K562 (cell line): ENCODE results near the gene WDR1. TPM values are rescaled to one million over a fixed set of nuclear protein-coding genes. Genes with fewer than 3 reads are reported as not detected.

Experiments
- BHLHE40 ChIP-seq: IDR thresholded peaks from 2 replicates; pipeline ENCODE4 v1.6.1; 2011; ENCODE audit warnings: low read length, improper control_type of control experiment
- C11orf30 ChIP-seq: fragments of 450-650 bp; IDR thresholded peaks from 2 replicates; pipeline ENCODE4 v1.6.1; 2016; ENCODE audit warnings: low read depth, mild to moderate bottlenecking
- CGGBP1 ChIP-seq: fragments of 250-450 bp; sonication (Bioruptor Pico); IDR thresholded peaks from 2 replicates; pipeline ENCODE4 v1.9.0; 2021; ENCODE audit warnings: mild to moderate bottlenecking
- FOS ChIP-seq: IDR thresholded peaks from 3 replicates; pipeline ENCODE4 v1.6.1; 2011; ENCODE audit not compliant: insufficient read length; ENCODE audit errors: extremely low read depth
- FOXM1 ChIP-seq, 2 experiments: fragments of 450-650 bp in 1 of 2; sonication (generic) in 1 of 2; formaldehyde crosslinking in 1 of 2; IDR thresholded peaks; 2 replicates each; pipeline versions ENCODE4 v1.6.1 to v1.9.0; 2017 to 2022; ENCODE audit warnings: low read depth in 2 of 2, mild to moderate bottlenecking in 2 of 2, missing genetic modification reagents in 1 of 2, moderate library complexity in 1 of 2
- HIVEP1 ChIP-seq: fragments of 250-450 bp; sonication (Bioruptor Pico); IDR thresholded peaks from 2 replicates; pipeline ENCODE4 v1.4.0; 2020; ENCODE audit warnings: mild to moderate bottlenecking
- HMGN3 ChIP-seq: IDR thresholded peaks from 2 replicates; pipeline ENCODE4 v1.6.1; 2011; ENCODE audit warnings: borderline replicate concordance, low read depth, mild to moderate bottlenecking, mixed read lengths, low read length; ENCODE audit not compliant: insufficient read length; ENCODE audit errors: extremely low read depth
- KLF10 ChIP-seq: fragments of 250-450 bp; sonication (Bioruptor Pico); IDR thresholded peaks from 2 replicates; pipeline ENCODE4 v1.6.1; 2021; ENCODE audit warnings: matching md5 sums
- NRF1 ChIP-seq, 2 experiments: fragments of 450-650 bp; IDR thresholded peaks in 1 of 2; conservative IDR thresholded peaks in 1 of 2; 2 replicates each; pipeline ENCODE4 v1.6.1; 2014; ENCODE audit warnings: mild to moderate bottlenecking in 2 of 2
- TEAD1 ChIP-seq, 2 experiments: fragments of 450-650 bp in 1 of 2; sonication (generic) in 1 of 2; formaldehyde crosslinking; IDR thresholded peaks; 2 replicates each; pipeline versions ENCODE4 v1.4.0 to v1.8.0; 2020 to 2022; ENCODE audit warnings: mild to moderate bottlenecking in 2 of 2, missing genetic modification reagents in 1 of 2
- THAP7 ChIP-seq: fragments of 250-450 bp; sonication (Bioruptor Pico); IDR thresholded peaks from 2 replicates; pipeline ENCODE4 v1.5.0; 2021
- ZBTB11 ChIP-seq, 3 experiments: fragments of 200-800 bp in 1 of 3; fragments of 250-450 bp in 1 of 3; fragments of 450-650 bp in 1 of 3; sonication (Bioruptor Pico) in 1 of 3; sonication (Bioruptor generic) in 1 of 3; formaldehyde crosslinking in 1 of 3; IDR thresholded peaks; 2 replicates each; pipeline versions ENCODE4 v1.6.1 to v1.8.0; 2016 to 2022; ENCODE audit warnings: mild to moderate bottlenecking in 2 of 3, missing genetic modification characterization in 2 of 3, missing compliant biosample characterization in 1 of 3, moderate library complexity in 1 of 3
- ZNF354B ChIP-seq: fragments of 250-450 bp; sonication (Bioruptor Pico); IDR thresholded peaks from 2 replicates; pipeline ENCODE4 v1.4.0; 2020
- ZNF717 ChIP-seq: fragments of 250-450 bp; sonication (Bioruptor Pico); IDR thresholded peaks from 2 replicates; pipeline ENCODE4 v1.5.0; 2021
- ZSCAN32 ChIP-seq: fragments of 450-650 bp; formaldehyde crosslinking; IDR thresholded peaks from 2 replicates; pipeline ENCODE4 v1.4.0; 2020; ENCODE audit warnings: mild to moderate bottlenecking, moderate library complexity
- polyA plus RNA-seq, 8 experiments: library from polyadenylated mRNA; depleted of rRNA in 4 of 8; stranded (reverse) in 5 of 8; unstranded in 3 of 8; fragments of >200 nt; fragmentation: Nextera tagmentation in 2 of 8; fragmentation: Illumina TruSeq in 1 of 8; extraction: Ambion mirVana in 2 of 8; extraction: Trizol in 1 of 8; gene quantifications; 2 replicates each; pipeline versions ENCODE4 v1.2.1 to v1.2.3, GENCODE V29; 2011 to 2014; ENCODE audit warnings: inconsistent platforms in 1 of 8, missing spikeins in 1 of 8
- total RNA-seq, 7 experiments: library from RNA; depleted of rRNA in 6 of 7; stranded (reverse); fragments of >200 nt in 6 of 7; fragmentation: Illumina TruSeq in 2 of 7; extraction: Trizol in 2 of 7; gene quantifications; 2 replicates each; pipeline versions ENCODE4 v1.2.1 to v1.2.3, GENCODE V29; 2011 to 2021; ENCODE audit warnings: low replicate concordance in 1 of 7
- TF ChIP-seq, protein P1 (sequence below), 2 experiments: fragments of 200-800 bp in 1 of 2; sonication (Bioruptor generic) in 1 of 2; sonication (generic) in 1 of 2; formaldehyde crosslinking in 1 of 2; IDR thresholded peaks in 1 of 2; conservative IDR thresholded peaks in 1 of 2; 2 replicates each; pipeline versions ENCODE4 v1.5.0 to v1.6.1; 2016 to 2020; ENCODE audit warnings: missing compliant biosample characterization in 1 of 2, missing genetic modification characterization in 1 of 2, missing genetic modification reagents in 1 of 2
- TF ChIP-seq, protein P2 (sequence below): fragments of 250-450 bp; sonication (Bioruptor Pico); IDR thresholded peaks from 2 replicates; pipeline ENCODE4 v1.9.0; 2021; ENCODE audit warnings: mild to moderate bottlenecking, inconsistent platforms

The WDR1 gene
- total and polyA plus RNA-seq, 9 of the 15 experiments (the other 6 are each of a cell fraction or from before 2014, with no cell fraction given) = 16.1 to 213 (median 125) TPM

GRCh38 chr4:10116569-10117358 lies at the start of gene WDR1 (continued):
- TF ChIP-seq ZBTB11 (CRISPR knock-in tag; IDR thresholded peaks at IDR 0.05) = peak in 1 of 3 experiments; percentile 82; a peak in 2 of 6 replicates
- TF ChIP-seq ZNF354B (CRISPR knock-in tag) = no peak
- TF ChIP-seq THAP7 (CRISPR knock-in tag) = peak; percentile 78; the same call in 1 of the 2 replicates
- TF ChIP-seq ZNF717 (CRISPR knock-in tag) = peak; percentile 87
- peak in 1 of 2 experiments; percentile 75; a peak in 2 of 4 replicates for TF ChIP-seq TEAD1 (CRISPR knock-in tag; IDR thresholded peaks at IDR 0.05)
- peak; percentile 85 to 86; a peak in 3 of 4 replicates for TF ChIP-seq NRF1 (conservative IDR thresholded peaks at IDR 0.05 in 1 of 2, IDR thresholded peaks at IDR 0.05 in 1 of 2)
- TF ChIP-seq, protein P1, sequence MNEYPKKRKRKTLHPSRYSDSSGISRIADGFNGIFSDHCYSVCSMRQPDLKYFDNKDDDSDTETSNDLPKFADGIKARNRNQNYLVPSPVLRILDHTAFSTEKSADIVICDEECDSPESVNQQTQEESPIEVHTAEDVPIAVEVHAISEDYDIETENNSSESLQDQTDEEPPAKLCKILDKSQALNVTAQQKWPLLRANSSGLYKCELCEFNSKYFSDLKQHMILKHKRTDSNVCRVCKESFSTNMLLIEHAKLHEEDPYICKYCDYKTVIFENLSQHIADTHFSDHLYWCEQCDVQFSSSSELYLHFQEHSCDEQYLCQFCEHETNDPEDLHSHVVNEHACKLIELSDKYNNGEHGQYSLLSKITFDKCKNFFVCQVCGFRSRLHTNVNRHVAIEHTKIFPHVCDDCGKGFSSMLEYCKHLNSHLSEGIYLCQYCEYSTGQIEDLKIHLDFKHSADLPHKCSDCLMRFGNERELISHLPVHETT (CRISPR knock-in tag; conservative IDR thresholded peaks at IDR 0.05 in 1 of 2, IDR thresholded peaks at IDR 0.05 in 1 of 2) = peak in 1 of 2 experiments; percentile 93; a peak in 2 of 4 replicates
- peak; percentile 74 for TF ChIP-seq BHLHE40
- no peak for TF ChIP-seq FOS
- peak; percentile 52 for TF ChIP-seq HMGN3
- TF ChIP-seq ZSCAN32 (CRISPR knock-in tag) = peak; percentile 75; the same call in 1 of the 2 replicates
- TF ChIP-seq, protein P2, sequence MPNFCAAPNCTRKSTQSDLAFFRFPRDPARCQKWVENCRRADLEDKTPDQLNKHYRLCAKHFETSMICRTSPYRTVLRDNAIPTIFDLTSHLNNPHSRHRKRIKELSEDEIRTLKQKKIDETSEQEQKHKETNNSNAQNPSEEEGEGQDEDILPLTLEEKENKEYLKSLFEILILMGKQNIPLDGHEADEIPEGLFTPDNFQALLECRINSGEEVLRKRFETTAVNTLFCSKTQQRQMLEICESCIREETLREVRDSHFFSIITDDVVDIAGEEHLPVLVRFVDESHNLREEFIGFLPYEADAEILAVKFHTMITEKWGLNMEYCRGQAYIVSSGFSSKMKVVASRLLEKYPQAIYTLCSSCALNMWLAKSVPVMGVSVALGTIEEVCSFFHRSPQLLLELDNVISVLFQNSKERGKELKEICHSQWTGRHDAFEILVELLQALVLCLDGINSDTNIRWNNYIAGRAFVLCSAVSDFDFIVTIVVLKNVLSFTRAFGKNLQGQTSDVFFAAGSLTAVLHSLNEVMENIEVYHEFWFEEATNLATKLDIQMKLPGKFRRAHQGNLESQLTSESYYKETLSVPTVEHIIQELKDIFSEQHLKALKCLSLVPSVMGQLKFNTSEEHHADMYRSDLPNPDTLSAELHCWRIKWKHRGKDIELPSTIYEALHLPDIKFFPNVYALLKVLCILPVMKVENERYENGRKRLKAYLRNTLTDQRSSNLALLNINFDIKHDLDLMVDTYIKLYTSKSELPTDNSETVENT = peak; percentile 69; the same call in 1 of the 2 replicates
- TF ChIP-seq KLF10 (CRISPR knock-in tag) = peak; percentile 76; the same call in 1 of the 2 replicates
- TF ChIP-seq CGGBP1 (CRISPR knock-in tag) = peak; percentile 85; the same call in 1 of the 2 replicates
- TF ChIP-seq FOXM1 (IDR thresholded peaks at IDR 0.05; ENCODE audit: low read depth) = 0 out of 2 replicates have a peak, but pooled peaks have one; percentile 33
- TF ChIP-seq FOXM1 (CRISPR knock-in tag; IDR thresholded peaks at IDR 0.05; ENCODE audit: low read depth) = no peak
- no peak for TF ChIP-seq C11orf30
- TF ChIP-seq HIVEP1 (CRISPR knock-in tag) = no peak
